ENCODE results near the gene TSR1.
A peak's percentile ranks its signal among the peaks of the same experiment; 100 is the strongest.

The TSR1 gene

GRCh38 chr17:2336215-2336851 is at the start of gene TSR1:
TSS of gene TSR1 (minus strand) at chr17:2336457. CDS start at chr17:2336427, 30 bp downstream.
- DNase-seq (ENCODE audit: low read depth) = peak; percentile 80
- in situ Hi-C loops (cut with HindIII; ENCODE audit: low sequenced_read_pairs) = no loop called here
- peak within 1 kb of the TSS; percentile 93 for H3K4me3 ChIP-seq (ENCODE audit: low read depth, low read length)
- TF ChIP-seq CTCF (IDR thresholded peaks at IDR 0.05; ENCODE audit: low read depth, low read length, missing control alignments) = peak; percentile 4

GRCh38 chr17:2385240-2386210 is 49.3 kb upstream of the TSR1 start:
- in situ Hi-C loops (cut with HindIII; ENCODE audit: low sequenced_read_pairs) = no loop called here
- no peak overlapping the region for H3K4me3 ChIP-seq (ENCODE audit: low read depth, low read length)
- no peak for TF ChIP-seq CTCF (IDR thresholded peaks at IDR 0.05; ENCODE audit: low read depth, low read length, missing control alignments)
- no peak for DNase-seq (ENCODE audit: low read depth)

- in situ Hi-C loops (cut with HindIII; ENCODE audit: low sequenced_read_pairs) = no loop called here
- TF ChIP-seq CTCF (IDR thresholded peaks at IDR 0.05; ENCODE audit: low read depth, low read length, missing control alignments) = no peak
- no peak overlapping the region for H3K4me3 ChIP-seq (ENCODE audit: low read depth, low read length)
Measured at GRCh38 chr17:2384439-2385127, 48.3 kb upstream of the TSR1 start.

GRCh38 chr17:2383628-2384167 is 47.4 kb upstream of the TSR1 start:
- no peak for TF ChIP-seq CTCF (IDR thresholded peaks at IDR 0.05; ENCODE audit: low read depth, low read length, missing control alignments)
- no peak for DNase-seq (ENCODE audit: low read depth)
- in situ Hi-C loops (cut with HindIII; ENCODE audit: low sequenced_read_pairs) = no loop called here
- no peak overlapping the region for H3K4me3 ChIP-seq (ENCODE audit: low read depth, low read length)

More at GRCh38 chr17:2384439-2385127, 48.3 kb upstream of the TSR1 start:
- no peak for DNase-seq (ENCODE audit: low read depth)

GRCh38 chr17:2380950-2381649 is 44.8 kb upstream of the TSR1 start:
- no peak overlapping the region for H3K4me3 ChIP-seq (ENCODE audit: low read depth, low read length)
- in situ Hi-C loops (cut with HindIII; ENCODE audit: low sequenced_read_pairs) = no loop called here
- TF ChIP-seq CTCF (IDR thresholded peaks at IDR 0.05; ENCODE audit: low read depth, low read length, missing control alignments) = no peak
- DNase-seq (ENCODE audit: low read depth) = no peak
